GM23338 (cell line): Measurements from ENCODE around the gene SFTA2. TPM values are rescaled to one million over a fixed set of nuclear protein-coding genes. Genes with fewer than 3 reads are reported as not detected.

Source experiments
- ATAC-seq: fragments of 200-7000 bp; cut with Tn5 transposase; 3 replicates; pipeline ENCODE4 v1.9.1; 2020
- DNase-seq: peaks from one replicate; pipeline ENCODE4 v3.0.0-alpha.2; 2015; ENCODE audit warnings: low spot score
- H2AFZ ChIP-seq: fragments of 200-600 bp; sonication (generic); 2 replicates; pipeline ENCODE4 v1.8.0; 2016; ENCODE audit warnings: antibody characterized with exemption, mild to moderate bottlenecking, moderate library complexity
- H3F3A ChIP-seq: fragments of 200-600 bp; sonication (generic); replicated peaks from 2 replicates; pipeline ENCODE4 v1.8.0; 2017; ENCODE audit warnings: antibody characterized with exemption, mixed run types, low read depth
- H3K27ac ChIP-seq: fragments of 200-600 bp; sonication (generic); 2 replicates; pipeline ENCODE4 v1.6.1; 2016; ENCODE audit warnings: low read depth
- H3K27me3 ChIP-seq: fragments of 200-600 bp; sonication (generic); 2 replicates; pipeline ENCODE4 v1.8.0; 2016; ENCODE audit warnings: mild to moderate bottlenecking, mixed run types, moderate library complexity; ENCODE audit not compliant: insufficient read depth
- H3K36me3 ChIP-seq: fragments of 200-600 bp; sonication (generic); 2 replicates; pipeline ENCODE4 v1.8.0; 2016; ENCODE audit warnings: mild to moderate bottlenecking; ENCODE audit not compliant: insufficient read depth
- H3K4me1 ChIP-seq: fragments of 200-600 bp; sonication (generic); 2 replicates; pipeline ENCODE4 v1.8.0; 2016; ENCODE audit warnings: mild to moderate bottlenecking, moderate library complexity; ENCODE audit not compliant: insufficient read depth
- H3K4me2 ChIP-seq: fragments of 200-600 bp; sonication (generic); 2 replicates; pipeline ENCODE4 v1.7.1; 2017; ENCODE audit warnings: mixed run types
- H3K4me3 ChIP-seq: fragments of 200-600 bp; sonication (generic); 2 replicates; pipeline ENCODE4 v1.6.1; 2016; ENCODE audit warnings: mixed run types
- H3K79me2 ChIP-seq: fragments of 200-600 bp; sonication (generic); replicated peaks from 2 replicates; pipeline ENCODE4 v1.8.0; 2017; ENCODE audit warnings: mild to moderate bottlenecking; ENCODE audit not compliant: insufficient read depth
- H3K9me2 ChIP-seq: fragments of 200-600 bp; sonication (generic); 2 replicates; pipeline ENCODE4 v1.8.0; 2017; ENCODE audit not compliant: insufficient read depth
- H4K20me1 ChIP-seq: fragments of 200-600 bp; sonication (generic); replicated peaks from 2 replicates; pipeline ENCODE4 v1.8.0; 2017; ENCODE audit warnings: mild to moderate bottlenecking; ENCODE audit not compliant: insufficient read depth
- H3K27ac Mint-ChIP-seq: 2 replicates; pipeline ENCODE4 v1.8.0; 2020; ENCODE audit warnings: inconsistent platforms, mild to moderate bottlenecking, moderate library complexity, mixed read lengths
- H3K27me3 Mint-ChIP-seq: 3 replicates; pipeline ENCODE4 v1.8.0; 2022; ENCODE audit warnings: low read depth, mild to moderate bottlenecking, moderate library complexity, mixed read lengths, inconsistent platforms; ENCODE audit not compliant: insufficient read depth, poor library complexity
- H3K36me3 Mint-ChIP-seq: 3 replicates; pipeline ENCODE4 v1.8.0; 2021; ENCODE audit warnings: low read depth, mild to moderate bottlenecking, inconsistent platforms, moderate library complexity, mixed read lengths
- H3K4me1 Mint-ChIP-seq: 3 replicates; pipeline ENCODE4 v1.8.0; 2020; ENCODE audit warnings: mild to moderate bottlenecking, inconsistent platforms, mixed read lengths
- H3K4me3 Mint-ChIP-seq: 3 replicates; pipeline ENCODE4 v1.8.0; 2021; ENCODE audit warnings: moderate library complexity, mild to moderate bottlenecking, inconsistent platforms, mixed read lengths
- H3K9me3 Mint-ChIP-seq: 3 replicates; pipeline ENCODE4 v1.8.0; 2020; ENCODE audit warnings: moderate library complexity, mild to moderate bottlenecking, inconsistent platforms, mixed read lengths
- CTCF ChIP-seq, 2 experiments: fragments of 200-600 bp in 1 of 2; sonication (generic) in 1 of 2; conservative IDR thresholded peaks; 2 replicates each; pipeline versions ENCODE4 v1.5.1 to v1.6.1; 2016 to 2017; ENCODE audit warnings: antibody characterized with exemption in 2 of 2, low read depth in 2 of 2, mild to moderate bottlenecking in 2 of 2, moderate library complexity in 1 of 2
- ZNF462 ChIP-seq: fragments of 250-450 bp; sonication (Bioruptor Pico); IDR thresholded peaks from 2 replicates; pipeline ENCODE4 v1.5.0; 2020; ENCODE audit warnings: mild to moderate bottlenecking, moderate library complexity
- polyA plus RNA-seq: library from polyadenylated mRNA; unstranded; fragments of >200 nt; fragmentation: Nextera tagmentation; extraction: Ambion mirVana; gene quantifications from 2 replicates; pipeline ENCODE4 v1.2.1, GENCODE V29; 2016
- total RNA-seq: library from RNA; depleted of rRNA; stranded (reverse); fragments of >200 nt; shearing (Covaris generic); gene quantifications from 2 replicates; pipeline ENCODE4 v1.2.3, GENCODE V29; 2014

The SFTA2 gene
- total and polyA plus RNA-seq, 2 experiments from 2014 or later, result not detected

- no peak overlapping the region for H3K27ac Mint-ChIP-seq
- Histone ChIP-seq H3K4me3 (no peak overlapping the region), H3K4me1 (peaks cover 23% of the 10 kb centered on the region), H4K20me1 (peaks cover 14% of the 10 kb centered on the region), H3K9me2 (no peaks in the 10 kb centered on the region), H3K79me2 (peaks cover 48% of the 10 kb centered on the region), H3K36me3 (no peaks in the 10 kb centered on the region; the same call in none of the 2 replicates), H3K27me3 (no peaks in the 10 kb centered on the region), H3K4me2 (no peak overlapping the region), H2AFZ (no peak overlapping the region), H3F3A (peaks cover 7% of the 10 kb centered on the region; the same call in 1 of the 2 replicates), H3K27ac (no peak overlapping the region)
- ATAC-seq, result no peak
- H3K4me3 Mint-ChIP-seq, result no peak overlapping the region
- H3K36me3 Mint-ChIP-seq, result peaks cover 44% of the 10 kb centered on the region
- H3K9me3 Mint-ChIP-seq, result no peaks in the 10 kb centered on the region
- peaks cover 49% of the 10 kb centered on the region for H3K4me1 Mint-ChIP-seq
- no peak for DNase-seq
- H3K27me3 Mint-ChIP-seq, result peaks cover 14% of the 10 kb centered on the region
- TF ChIP-seq CTCF (conservative IDR thresholded peaks at IDR 0.05; ENCODE audit: low read depth in 2 of 2), result peak in 1 of 2 experiments; percentile 35; a peak in 2 of 4 replicates
- no peak for TF ChIP-seq ZNF462 (CRISPR knock-in tag)
Measured at GRCh38 chr6:30888816-30889495, 43.0 kb downstream of the SFTA2 start.
